DOHH2 (cell line): Measurements from ENCODE around the gene ANK3.

Source experiments
- CTCF ChIP-seq: fragments of 200-600 bp; sonication (generic); IDR thresholded peaks from one replicate; pipeline ENCODE4 v1.5.1; 2014; ENCODE audit warnings: antibody characterized with exemption, mild to moderate bottlenecking, low read depth, low read length; ENCODE audit not compliant: poor library complexity, severe bottlenecking
- EZH2phosphoT487 ChIP-seq: fragments of 200-600 bp; sonication (generic); IDR thresholded peaks from 2 replicates; pipeline ENCODE4 v1.6.1; 2017; ENCODE audit warnings: borderline replicate concordance, mild to moderate bottlenecking, antibody characterized with exemption, low read length, moderate library complexity, mixed read lengths

- no peak for TF ChIP-seq CTCF
- TF ChIP-seq EZH2phosphoT487: no peak
These were observed 212.8 kb downstream of the ANK3 start for GRCh38 chr10:60176925-60177324.
